HepG2 (cell line): ENCODE results near the gene CRHR1. TPM values are rescaled to one million over a fixed set of nuclear protein-coding genes. Genes with fewer than 3 reads are reported as not detected.

ENCODE experiments used
- DDIT3 ChIP-seq: sonication (generic); formaldehyde crosslinking; IDR thresholded peaks from 2 replicates; pipeline ENCODE4 v1.4.0; 2020; ENCODE audit warnings: mild to moderate bottlenecking, missing genetic modification reagents
- JDP2 ChIP-seq: sonication (generic); formaldehyde crosslinking; IDR thresholded peaks from 2 replicates; pipeline ENCODE4 v1.8.1; 2022; ENCODE audit warnings: missing genetic modification reagents, borderline replicate concordance
- KDM5A ChIP-seq: fragments of 200-600 bp; sonication (generic); IDR thresholded peaks from 2 replicates; pipeline ENCODE4 v1.7.0; 2018; ENCODE audit warnings: antibody characterized with exemption, mild to moderate bottlenecking, low read length, borderline replicate concordance
- LRRFIP1 ChIP-seq: sonication (generic); formaldehyde crosslinking; conservative IDR thresholded peaks from 2 replicates; pipeline ENCODE4 v1.4.0; 2020; ENCODE audit warnings: missing genetic modification reagents
- PCBP2 ChIP-seq: fragments of 200-400 bp; formaldehyde crosslinking; optimal IDR thresholded peaks from 2 replicates; pipeline ENCODE3; 2018; ENCODE audit warnings: low read length, low read depth; ENCODE audit not compliant: poor library complexity, severe bottlenecking
- ZNF225 ChIP-seq: sonication (generic); formaldehyde crosslinking; IDR thresholded peaks from 2 replicates; pipeline ENCODE4 v1.4.0; 2020; ENCODE audit warnings: mild to moderate bottlenecking, missing genetic modification reagents
- ZNF362 ChIP-seq: sonication (generic); formaldehyde crosslinking; IDR thresholded peaks from 2 replicates; pipeline ENCODE4 v1.4.0; 2020; ENCODE audit warnings: missing genetic modification reagents, mild to moderate bottlenecking, borderline replicate concordance
- ZNF574 ChIP-seq: sonication (generic); formaldehyde crosslinking; IDR thresholded peaks from 2 replicates; pipeline ENCODE4 v1.4.0; 2020; ENCODE audit warnings: missing genetic modification reagents
- ZNF670 ChIP-seq: sonication (generic); formaldehyde crosslinking; IDR thresholded peaks from 2 replicates; pipeline ENCODE4 v1.8.0; 2022; ENCODE audit warnings: mild to moderate bottlenecking, missing genetic modification reagents, borderline replicate concordance
- ZNF678 ChIP-seq: sonication (generic); formaldehyde crosslinking; IDR thresholded peaks from 2 replicates; pipeline ENCODE4 v1.4.0; 2020; ENCODE audit warnings: mild to moderate bottlenecking, missing genetic modification reagents
- ZNF709 ChIP-seq: sonication (generic); formaldehyde crosslinking; IDR thresholded peaks from 2 replicates; pipeline ENCODE4 v1.5.0; 2020; ENCODE audit warnings: mild to moderate bottlenecking, missing genetic modification reagents
- polyA plus RNA-seq, 8 experiments: library from polyadenylated mRNA; depleted of rRNA in 3 of 8; stranded (reverse) in 7 of 8; unstranded in 1 of 8; fragments of >200 nt; fragmentation: Illumina TruSeq in 4 of 8; extraction: Trizol in 4 of 8; gene quantifications; 2 replicates each; pipeline versions ENCODE4 v1.2.1 to v1.2.3, GENCODE V29; 2011 to 2016; ENCODE audit warnings: low read depth in 4 of 8, missing spikeins in 1 of 8, mixed read lengths in 1 of 8; ENCODE audit not compliant: insufficient read depth in 1 of 8
- total RNA-seq, 5 experiments: library from RNA; depleted of rRNA; stranded (reverse); fragments of >200 nt; fragmentation: Illumina TruSeq; extraction: Trizol; gene quantifications; 2 replicates each; pipeline ENCODE4 v1.2.3, GENCODE V29; 2016; ENCODE audit warnings: low read depth in 1 of 5

CRHR1 gene
- total and polyA plus RNA-seq, 2 of the 13 experiments (the other 11 are each of a cell fraction or from before 2014, with no cell fraction given), result not detected

GRCh38 chr17:45801421-45801820 lies 17.3 kb downstream of the CRHR1 start (continued):
- TF ChIP-seq ZNF225 (CRISPR knock-in tag), result no peak
- TF ChIP-seq ZNF362 (CRISPR knock-in tag), result no peak
- TF ChIP-seq LRRFIP1 (CRISPR knock-in tag), result no peak
- no peak for TF ChIP-seq PCBP2
- no peak for TF ChIP-seq DDIT3 (CRISPR knock-in tag)
- no peak for TF ChIP-seq ZNF678 (CRISPR knock-in tag)
- TF ChIP-seq KDM5A, result no peak
- TF ChIP-seq JDP2, result no peak
- TF ChIP-seq ZNF709 (CRISPR knock-in tag), result no peak
- TF ChIP-seq ZNF574 (CRISPR knock-in tag), result no peak
- TF ChIP-seq ZNF670 (CRISPR knock-in tag), result no peak
